H9 (cell line): ENCODE measurements around the gene DLG2. TPM values are rescaled to one million over a fixed set of nuclear protein-coding genes. Genes with fewer than 3 reads are reported as not detected.

Experiments used
- DNase-seq: peaks from one replicate; pipeline ENCODE4 v3.0.0-alpha.2; 2017
- H2AFZ ChIP-seq: one replicate; pipeline ENCODE4 v1.6.1; 2013; ENCODE audit warnings: mild to moderate bottlenecking, low read length, control low read depth, moderate library complexity
- H2AK5ac ChIP-seq: 2 replicates; pipeline ENCODE4 v1.6.1; 2013; ENCODE audit warnings: low read length, control low read depth, mixed read lengths; ENCODE audit not compliant: insufficient read length
- H2BK120ac ChIP-seq: one replicate; pipeline ENCODE4 v1.6.1; 2013; ENCODE audit warnings: low read depth, mild to moderate bottlenecking, low read length, control low read depth, inconsistent platforms; ENCODE audit not compliant: poor library complexity, severe bottlenecking
- H2BK12ac ChIP-seq: 2 replicates; pipeline ENCODE4 v1.6.1; 2013; ENCODE audit warnings: low read length, control low read depth, mixed read lengths, low read depth; ENCODE audit not compliant: insufficient read length
- H2BK15ac ChIP-seq: 2 replicates; pipeline ENCODE4 v1.6.1; 2013; ENCODE audit warnings: low read depth, low read length, control low read depth
- H2BK20ac ChIP-seq: one replicate; pipeline ENCODE4 v1.6.1; 2013; ENCODE audit warnings: low read depth, mild to moderate bottlenecking, low read length, control low read depth, inconsistent platforms; ENCODE audit not compliant: poor library complexity, severe bottlenecking
- H2BK5ac ChIP-seq: 2 replicates; pipeline ENCODE4 v1.6.1; 2013; ENCODE audit warnings: low read length, control low read depth, mixed read lengths; ENCODE audit not compliant: insufficient read length
- H3K14ac ChIP-seq: 2 replicates; pipeline ENCODE4 v1.6.1; 2013; ENCODE audit warnings: low read length, control low read depth; ENCODE audit not compliant: insufficient read depth
- H3K18ac ChIP-seq: 2 replicates; pipeline ENCODE4 v1.6.1; 2013; ENCODE audit warnings: low read depth, mild to moderate bottlenecking, mixed read lengths, low read length, control low read depth; ENCODE audit not compliant: insufficient read length
- H3K23ac ChIP-seq: 2 replicates; pipeline ENCODE4 v1.6.1; 2013; ENCODE audit warnings: low read length, control low read depth, mixed read lengths, low read depth; ENCODE audit not compliant: insufficient read length
- H3K23me2 ChIP-seq: 2 replicates; pipeline ENCODE4 v1.6.1; 2013; ENCODE audit warnings: low read depth, mild to moderate bottlenecking, mixed read lengths, low read length, control low read depth; ENCODE audit not compliant: insufficient read length, poor library complexity, severe bottlenecking
- H3K27ac ChIP-seq: 2 replicates; pipeline ENCODE4 v1.5.1; 2013; ENCODE audit warnings: low read length, control low read depth, mixed read lengths, low read depth; ENCODE audit not compliant: insufficient read length
- H3K27me3 ChIP-seq: 2 replicates; pipeline ENCODE4 v1.6.1; 2013; ENCODE audit warnings: low read length, control low read depth, inconsistent platforms; ENCODE audit not compliant: insufficient read depth
- H3K4ac ChIP-seq: 2 replicates; pipeline ENCODE4 v1.6.1; 2013; ENCODE audit warnings: low read depth, mild to moderate bottlenecking, control low read depth, inconsistent platforms, low read length, moderate library complexity
- H3K4me1 ChIP-seq: 2 replicates; pipeline ENCODE4 v1.6.1; 2013; ENCODE audit warnings: low read length, control low read depth, inconsistent platforms; ENCODE audit not compliant: insufficient read depth
- H3K4me2 ChIP-seq: 2 replicates; pipeline ENCODE4 v1.6.1; 2013; ENCODE audit warnings: low read length, control low read depth, mixed read lengths; ENCODE audit not compliant: insufficient read length, insufficient read depth
- H3K56ac ChIP-seq: 2 replicates; pipeline ENCODE4 v1.6.1; 2013; ENCODE audit warnings: low read depth, mild to moderate bottlenecking, mixed read lengths, low read length, control low read depth; ENCODE audit not compliant: insufficient read length
- H3K79me1 ChIP-seq: 2 replicates; pipeline ENCODE4 v1.6.1; 2013; ENCODE audit warnings: low read depth, mild to moderate bottlenecking, moderate library complexity, low read length, control low read depth, inconsistent platforms; ENCODE audit not compliant: insufficient read depth, poor library complexity, severe bottlenecking
- H3K79me2 ChIP-seq: 2 replicates; pipeline ENCODE4 v1.6.1; 2013; ENCODE audit warnings: low read length, control low read depth, inconsistent platforms; ENCODE audit not compliant: insufficient read depth
- H3K9ac ChIP-seq: 2 replicates; pipeline ENCODE4 v1.6.1; 2013; ENCODE audit warnings: low read length, control low read depth, mixed read lengths; ENCODE audit not compliant: insufficient read length; ENCODE audit errors: extremely low read depth
- H3K9me3 ChIP-seq: one replicate; pipeline ENCODE4 v1.6.1; 2013; ENCODE audit warnings: low read depth, low read length, inconsistent platforms; ENCODE audit not compliant: control insufficient read depth
- H3T11ph ChIP-seq: one replicate; pipeline ENCODE4 v1.6.1; 2013; ENCODE audit warnings: mild to moderate bottlenecking, low read length, control low read depth, inconsistent platforms
- H4K20me1 ChIP-seq: one replicate; pipeline ENCODE4 v1.6.1; 2013; ENCODE audit not compliant: control insufficient read depth, insufficient read length, insufficient read depth
- H4K5ac ChIP-seq: 2 replicates; pipeline ENCODE4 v1.6.1; 2013; ENCODE audit warnings: low read depth, mild to moderate bottlenecking, mixed read lengths, low read length, control low read depth; ENCODE audit not compliant: insufficient read length
- H4K8ac ChIP-seq: replicated peaks from 2 replicates; pipeline ENCODE4 v1.6.1; 2013; ENCODE audit warnings: low read length, control low read depth, mixed read lengths, low read depth; ENCODE audit not compliant: insufficient read length
- H4K91ac ChIP-seq: 2 replicates; pipeline ENCODE4 v1.6.1; 2013; ENCODE audit warnings: low read depth, mild to moderate bottlenecking, moderate library complexity, mixed read lengths, low read length, control low read depth; ENCODE audit not compliant: insufficient read length
- H3K27ac Mint-ChIP-seq, 3 experiments: 2 replicates in 2 of 3; 3 replicates in 1 of 3; pipeline ENCODE4 v1.8.0; 2020 to 2021; ENCODE audit warnings: mixed read lengths in 3 of 3, mild to moderate bottlenecking in 1 of 3, moderate library complexity in 1 of 3
- H3K27me3 Mint-ChIP-seq: 2 replicates; pipeline ENCODE4 v1.8.0; 2021; ENCODE audit warnings: low read depth, mild to moderate bottlenecking, moderate library complexity, mixed read lengths
- H3K36me3 Mint-ChIP-seq, 3 experiments: 2 replicates in 2 of 3; 3 replicates in 1 of 3; pipeline ENCODE4 v1.8.0; 2020 to 2021; ENCODE audit warnings: low read depth in 3 of 3, mixed read lengths in 3 of 3; ENCODE audit not compliant: insufficient read depth in 1 of 3
- H3K4me1 Mint-ChIP-seq, 2 experiments: 2 replicates each; pipeline ENCODE4 v1.8.0; 2020; ENCODE audit warnings: mixed read lengths in 2 of 2
- H3K4me3 Mint-ChIP-seq, 2 experiments: 2 replicates in 1 of 2; 3 replicates in 1 of 2; pipeline ENCODE4 v1.8.0; 2020 to 2021; ENCODE audit warnings: mild to moderate bottlenecking in 2 of 2, mixed read lengths in 2 of 2, moderate library complexity in 1 of 2
- H3K9me3 Mint-ChIP-seq, 2 experiments: 2 replicates in 1 of 2; 3 replicates in 1 of 2; pipeline ENCODE4 v1.8.0; 2020; ENCODE audit warnings: mild to moderate bottlenecking in 2 of 2, mixed read lengths in 2 of 2, moderate library complexity in 1 of 2
- CTCF ChIP-seq: fragments of 200-600 bp; sonication (generic); conservative IDR thresholded peaks from 3 replicates; pipeline ENCODE4 v1.8.0; 2021; ENCODE audit warnings: antibody characterized with exemption, mild to moderate bottlenecking
- WGBS: extraction: QIAGEN DNeasy Blood & Tissue Kit; methylation state at CpG from one replicate; pipeline ENCODE4 v1.1.7; 2013; ENCODE audit warnings: missing lambda C conversion rate, low lambda C conversion rate, mixed read lengths; ENCODE audit not compliant: insufficient read length; ENCODE audit errors: extremely low coverage; 5-methylcytosine and 5-hydroxymethylcytosine counted together
- total RNA-seq: library from RNA; stranded (reverse); gene quantifications from 2 replicates; pipeline ENCODE4 v1.2.1, GENCODE V29; 2021

The DLG2 gene
- total RNA-seq, 1 experiment from 2014 or later, result 8.0 TPM

GRCh38 chr11:85195934-85196333, 431.2 kb downstream of the DLG2 start:
- no peak overlapping the region for H2AFZ ChIP-seq
- no peak overlapping the region for H2BK120ac ChIP-seq
- no peak overlapping the region for H3K18ac ChIP-seq
- Mint-ChIP-seq H3K36me3 (no peaks in the 10 kb centered on the region), H3K4me1 (no peaks in the 10 kb centered on the region), H3K27ac (no peak overlapping the region), H3K9me3 (no peaks in the 10 kb centered on the region), H3K4me3 (no peak overlapping the region), H3K27me3 (no peaks in the 10 kb centered on the region)
- no peaks in the 10 kb centered on the region for H4K20me1 ChIP-seq
- no peak overlapping the region for H3K27ac ChIP-seq
- no peak overlapping the region for H3K14ac ChIP-seq
- no peak overlapping the region for H3K4ac ChIP-seq
- H4K8ac ChIP-seq, result no peak overlapping the region
- no peak for TF ChIP-seq CTCF
- H4K91ac ChIP-seq, result no peak overlapping the region
- H2AK5ac ChIP-seq, result no peak overlapping the region
- no peak overlapping the region for H3K9ac ChIP-seq
- H3K79me1 ChIP-seq, result no peaks in the 10 kb centered on the region
- no peak overlapping the region for H3K23ac ChIP-seq
- no peak overlapping the region for H4K5ac ChIP-seq
- H3K79me2 ChIP-seq, result no peaks in the 10 kb centered on the region
- no peaks in the 10 kb centered on the region for H3K9me3 ChIP-seq
- no peak overlapping the region for H2BK5ac ChIP-seq
- no peak overlapping the region for H2BK15ac ChIP-seq
- H2BK20ac ChIP-seq, result no peak overlapping the region
- no CpG with 5 or more reads among the region's 3 CpGs for WGBS
- H3K23me2 ChIP-seq, result no peaks in the 10 kb centered on the region
- no peaks in the 10 kb centered on the region for H3K27me3 ChIP-seq
- no peak overlapping the region for H3K4me2 ChIP-seq
- H3K4me1 ChIP-seq, result no peaks in the 10 kb centered on the region
- no peak for DNase-seq
- H2BK12ac ChIP-seq, result no peak overlapping the region
- H3K56ac ChIP-seq, result no peak overlapping the region
- no peak overlapping the region for H3T11ph ChIP-seq
